Upper lobe of left lung (tissue), 4 donors: ENCODE measurements around the gene PPIE.

Experiments
- EP300 ChIP-seq, 4 donors: sonication (generic); formaldehyde crosslinking; IDR thresholded peaks; one replicate each; pipeline ENCODE4 v1.5.1; 2017; ENCODE audit warnings: antibody characterized with exemption in 4 of 4, control low read depth in 2 of 4
- POLR2A ChIP-seq, 4 donors: fragments of 450-650 bp; IDR thresholded peaks; one replicate each; pipeline ENCODE4 v1.5.1; 2016 to 2017; ENCODE audit warnings: antibody characterized with exemption in 4 of 4, mild to moderate bottlenecking in 2 of 4
- POLR2AphosphoS5 ChIP-seq, 2 donors: sonication (generic); formaldehyde crosslinking; IDR thresholded peaks; one replicate each; pipeline ENCODE4 v1.5.1; 2017; ENCODE audit warnings: antibody characterized with exemption in 2 of 2
- TF ChIP-seq, protein P1 (sequence below), 6 experiments: fragments of 450-650 bp in 4 of 6; fragments of 200-600 bp in 2 of 6; sonication (generic) in 2 of 6; IDR thresholded peaks; one replicate each; pipeline ENCODE4 v1.5.1; 2016 to 2019; ENCODE audit warnings: antibody characterized with exemption in 6 of 6

- TF ChIP-seq, protein P1, sequence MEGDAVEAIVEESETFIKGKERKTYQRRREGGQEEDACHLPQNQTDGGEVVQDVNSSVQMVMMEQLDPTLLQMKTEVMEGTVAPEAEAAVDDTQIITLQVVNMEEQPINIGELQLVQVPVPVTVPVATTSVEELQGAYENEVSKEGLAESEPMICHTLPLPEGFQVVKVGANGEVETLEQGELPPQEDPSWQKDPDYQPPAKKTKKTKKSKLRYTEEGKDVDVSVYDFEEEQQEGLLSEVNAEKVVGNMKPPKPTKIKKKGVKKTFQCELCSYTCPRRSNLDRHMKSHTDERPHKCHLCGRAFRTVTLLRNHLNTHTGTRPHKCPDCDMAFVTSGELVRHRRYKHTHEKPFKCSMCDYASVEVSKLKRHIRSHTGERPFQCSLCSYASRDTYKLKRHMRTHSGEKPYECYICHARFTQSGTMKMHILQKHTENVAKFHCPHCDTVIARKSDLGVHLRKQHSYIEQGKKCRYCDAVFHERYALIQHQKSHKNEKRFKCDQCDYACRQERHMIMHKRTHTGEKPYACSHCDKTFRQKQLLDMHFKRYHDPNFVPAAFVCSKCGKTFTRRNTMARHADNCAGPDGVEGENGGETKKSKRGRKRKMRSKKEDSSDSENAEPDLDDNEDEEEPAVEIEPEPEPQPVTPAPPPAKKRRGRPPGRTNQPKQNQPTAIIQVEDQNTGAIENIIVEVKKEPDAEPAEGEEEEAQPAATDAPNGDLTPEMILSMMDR (IDR thresholded peaks at IDR 0.05): no peak
- no peak for TF ChIP-seq EP300 (IDR thresholded peaks at IDR 0.05)
- TF ChIP-seq POLR2A (IDR thresholded peaks at IDR 0.05): no peak
- TF ChIP-seq POLR2AphosphoS5 (IDR thresholded peaks at IDR 0.05): no peak
Measured at GRCh38 chr1:39762550-39763540, 24.2 kb downstream of the PPIE start.
